Fibroblast of peridontal ligament (primary cell): ENCODE data around the gene NTRK3.

Source experiments
- DNase-seq: peaks from one replicate; pipeline ENCODE4 v3.0.0-alpha.2; 2010; ENCODE audit errors: extremely low read depth

Gene NTRK3

DNA sequence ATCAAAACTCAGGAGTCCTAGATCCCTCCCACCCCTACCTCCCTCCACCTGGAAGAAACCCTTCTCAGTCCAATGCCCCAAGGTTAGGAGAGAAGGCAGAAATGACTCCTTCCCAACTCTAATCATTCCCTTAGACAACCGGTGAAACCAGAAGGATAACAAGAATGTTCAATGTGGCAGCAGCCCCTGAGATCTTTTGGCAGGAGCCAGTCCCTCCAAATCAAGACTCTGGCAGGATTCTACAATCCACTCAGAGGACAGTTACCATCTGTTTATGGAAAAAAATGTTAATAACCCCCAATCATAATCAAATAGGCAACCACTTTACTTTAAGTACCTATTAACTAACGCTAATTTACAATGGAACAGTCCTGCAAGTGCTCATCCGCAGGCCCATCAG, 136.5 kb downstream of the NTRK3 start:
- DNase-seq = no peak

- DNase-seq = no peak
Measured at GRCh38 chr15:88118741-88119140, 137.8 kb downstream of the NTRK3 start.

GRCh38 chr15:88118035-88118434, 138.5 kb downstream of the NTRK3 start:
- DNase-seq = no peak

- no peak for DNase-seq
Measured at GRCh38 chr15:88115486-88116152, 140.9 kb downstream of the NTRK3 start.

DNA sequence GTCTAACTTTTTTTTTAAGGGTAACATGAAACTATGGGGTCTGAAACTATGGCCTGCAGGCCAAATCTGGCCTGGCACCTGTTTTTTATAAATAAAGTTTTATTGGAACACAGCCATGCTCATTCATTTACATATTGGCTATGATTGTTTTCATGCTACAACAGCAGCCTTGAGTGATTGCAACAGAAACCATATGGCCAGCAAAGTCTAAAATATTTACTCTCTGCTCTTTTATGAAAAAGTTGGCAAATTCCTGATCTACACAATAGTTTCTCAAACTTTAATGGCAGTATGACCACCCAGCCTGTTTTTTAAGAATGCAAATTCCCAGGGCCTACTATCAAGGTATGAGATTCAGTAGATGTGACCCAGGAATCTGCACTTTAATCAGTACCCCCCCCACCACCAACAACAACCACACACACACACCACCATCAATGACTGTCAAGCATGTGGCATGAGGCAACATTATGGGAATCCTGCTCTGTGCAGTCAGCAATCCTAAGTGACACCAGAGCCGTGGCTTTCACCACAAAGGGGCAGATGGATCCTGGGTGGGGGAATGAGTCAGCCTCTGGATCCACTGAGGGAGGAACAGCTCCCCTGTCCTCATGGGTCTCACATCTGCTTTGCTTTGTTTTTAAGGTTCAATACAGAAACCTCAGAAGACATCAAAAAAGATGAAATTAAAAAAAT, 142.8 kb downstream of the NTRK3 start:
- DNase-seq = no peak

DNA sequence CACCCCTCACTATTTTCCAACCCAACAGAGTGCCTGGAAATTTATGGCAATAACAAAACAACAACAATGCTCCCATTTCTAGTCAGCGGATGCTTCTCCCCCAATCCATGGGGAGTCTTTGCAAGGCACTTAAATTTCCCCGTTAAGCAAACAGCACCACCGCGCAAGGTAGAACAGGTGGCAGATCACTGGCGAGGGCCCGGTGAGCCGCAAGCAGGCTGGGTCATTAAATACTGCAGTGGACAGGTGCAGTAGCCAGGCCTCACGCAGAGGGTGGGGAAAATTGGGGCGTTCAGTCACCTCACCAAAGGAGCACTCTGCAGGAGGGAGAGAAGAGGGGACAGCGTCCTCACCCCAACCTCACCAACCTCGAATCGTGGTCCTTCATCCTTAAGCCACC, 147.5 kb downstream of the NTRK3 start:
- DNase-seq = no peak

DNA sequence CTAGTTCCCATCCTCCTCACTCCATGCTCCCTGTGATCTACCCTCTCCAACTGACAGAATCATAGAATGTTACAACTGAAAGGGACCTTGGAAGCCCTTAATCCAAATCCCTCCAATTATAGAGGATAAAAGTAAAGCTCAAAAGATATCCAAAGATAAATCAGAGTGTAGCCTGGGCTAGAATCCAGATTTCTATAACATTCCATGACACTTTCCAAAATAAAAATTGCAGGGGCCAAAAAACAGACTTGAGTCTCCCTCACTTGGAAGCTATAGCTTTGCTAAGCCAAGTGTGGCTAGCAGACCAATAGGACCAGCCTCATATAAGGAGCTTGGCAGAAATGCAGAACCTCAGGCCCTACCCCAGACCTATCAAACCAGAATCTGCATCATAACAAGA, 148.1 kb downstream of the NTRK3 start:
- no peak for DNase-seq

DNA sequence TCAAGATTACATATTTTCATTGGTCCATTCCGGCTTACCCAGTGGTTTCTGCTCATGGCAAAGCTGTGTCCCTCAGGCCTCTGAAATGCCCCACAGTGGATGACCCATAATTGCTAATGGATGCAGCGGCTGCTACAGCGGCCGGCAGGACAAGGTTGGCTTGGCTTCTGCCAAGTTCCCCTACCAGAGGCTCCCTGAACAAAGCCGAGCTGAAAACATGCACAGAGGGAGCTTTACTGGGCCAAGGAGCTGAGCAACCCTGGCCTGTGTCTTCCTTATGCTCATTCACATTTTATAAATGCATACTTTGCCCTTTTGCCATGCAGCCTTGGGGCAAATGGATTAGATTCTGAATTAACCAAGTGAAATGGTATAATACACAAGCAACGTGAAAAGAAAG, 150.5 kb downstream of the NTRK3 start:
- no peak for DNase-seq

DNA sequence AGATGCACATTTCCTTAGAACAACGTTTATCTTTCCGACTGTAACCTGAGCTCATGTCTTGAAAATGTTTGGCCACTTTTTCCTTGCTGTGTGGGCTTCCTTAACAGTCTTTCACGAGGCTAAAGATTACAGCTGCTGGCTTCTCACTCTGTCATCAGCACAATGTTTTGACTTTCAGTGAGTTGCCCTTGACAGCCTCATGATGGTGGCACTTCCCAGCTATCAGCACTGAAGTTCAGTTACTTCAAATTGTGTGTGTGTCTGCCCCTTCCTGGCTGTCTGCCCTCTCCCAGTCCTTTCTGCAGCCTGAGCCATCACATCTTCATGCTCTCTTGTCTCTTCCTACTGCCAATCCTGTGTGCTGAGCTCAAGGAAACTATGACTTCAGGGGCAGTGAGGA, 152.2 kb downstream of the NTRK3 start:
- no peak for DNase-seq

DNA sequence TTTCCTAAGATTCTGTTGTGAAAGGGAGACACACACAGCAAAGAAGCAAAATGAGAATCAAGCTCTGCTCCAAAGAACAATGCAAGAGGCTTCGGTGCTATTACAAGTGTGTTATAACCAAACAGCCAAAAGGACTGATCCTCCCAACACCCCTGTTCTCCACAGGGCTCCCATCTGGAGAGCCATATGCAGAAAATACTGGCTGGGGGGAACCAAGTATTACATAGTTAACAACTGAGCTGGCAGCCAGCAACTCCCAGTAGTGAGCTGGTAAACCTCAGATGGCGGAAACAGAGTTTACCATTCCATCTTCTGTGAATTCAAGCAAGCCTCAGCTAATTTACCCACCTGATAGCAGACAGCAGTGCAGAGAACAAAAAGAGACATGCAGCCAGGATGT, 156.4 kb downstream of the NTRK3 start:
- DNase-seq = no peak

- no peak for DNase-seq
Measured at GRCh38 chr15:88098361-88098760, 158.2 kb downstream of the NTRK3 start.

GRCh38 chr15:88091444-88092016, 165.0 kb downstream of the NTRK3 start:
- no peak for DNase-seq

GRCh38 chr15:88090481-88091011, 166.0 kb downstream of the NTRK3 start:
- DNase-seq = no peak

- DNase-seq = no peak
Measured at GRCh38 chr15:88089731-88090130, 166.8 kb downstream of the NTRK3 start.

GRCh38 chr15:88089024-88089620, 167.4 kb downstream of the NTRK3 start:
- DNase-seq = no peak

- DNase-seq = peak; percentile 48
Measured at GRCh38 chr15:88083811-88084760, 172.5 kb downstream of the NTRK3 start.

GRCh38 chr15:88080616-88081015, 175.9 kb downstream of the NTRK3 start:
- no peak for DNase-seq

DNA sequence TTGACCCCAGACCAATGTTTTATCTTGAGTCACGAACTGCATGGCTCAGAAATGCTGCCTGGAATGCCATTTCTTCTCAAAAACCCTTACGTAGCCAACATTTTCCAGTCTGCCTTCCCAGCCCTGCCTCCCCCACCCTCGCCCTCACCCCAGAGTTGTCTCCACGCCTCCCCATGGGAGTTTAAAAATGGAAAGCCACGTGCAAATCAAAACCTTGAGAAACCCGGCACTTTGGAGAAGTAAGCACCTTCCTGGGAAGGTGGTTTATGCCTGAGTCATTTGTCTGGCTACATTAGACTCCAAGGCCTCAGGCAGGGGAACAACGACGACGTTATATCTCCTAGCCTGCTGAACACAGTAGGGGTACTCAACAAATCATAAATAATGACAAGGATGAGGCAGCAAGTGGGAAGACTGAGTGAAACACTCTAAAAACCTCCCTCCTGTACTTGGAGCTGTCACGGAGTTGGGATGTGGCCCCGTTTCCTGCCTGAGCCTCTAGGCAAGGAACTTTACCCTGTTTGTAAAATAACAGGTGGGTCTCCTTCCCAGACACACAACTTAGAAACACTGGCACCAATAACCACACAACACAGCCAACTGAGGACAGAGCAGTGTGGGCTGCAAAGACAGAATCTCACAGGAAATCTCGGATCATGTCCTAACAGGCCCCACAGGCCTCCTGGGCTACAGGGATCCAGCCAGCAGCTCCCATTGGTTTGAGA, 179.1 kb downstream of the NTRK3 start:
- DNase-seq = no peak

GRCh38 chr15:88076328-88076727, 180.2 kb downstream of the NTRK3 start:
- no peak for DNase-seq

DNA sequence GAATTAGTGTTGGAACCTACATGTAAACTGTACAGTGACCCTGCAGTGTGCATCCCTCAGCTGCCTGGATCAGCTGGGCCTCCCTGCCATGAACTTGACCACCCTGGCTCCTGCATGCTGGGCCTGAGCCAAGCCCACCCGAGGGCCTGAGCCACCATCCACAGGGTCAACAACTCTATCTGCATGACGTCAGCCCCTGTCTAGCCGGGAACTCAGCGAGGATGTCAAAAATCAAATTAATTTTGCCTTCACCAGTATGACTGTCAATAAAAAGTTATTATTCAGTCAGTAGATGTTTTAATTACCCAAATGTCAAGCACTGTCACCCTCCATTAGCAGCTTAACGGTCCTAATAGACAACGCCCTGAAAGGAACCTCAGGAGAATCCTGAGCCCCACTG, 181.4 kb downstream of the NTRK3 start:
- DNase-seq = no peak

DNA sequence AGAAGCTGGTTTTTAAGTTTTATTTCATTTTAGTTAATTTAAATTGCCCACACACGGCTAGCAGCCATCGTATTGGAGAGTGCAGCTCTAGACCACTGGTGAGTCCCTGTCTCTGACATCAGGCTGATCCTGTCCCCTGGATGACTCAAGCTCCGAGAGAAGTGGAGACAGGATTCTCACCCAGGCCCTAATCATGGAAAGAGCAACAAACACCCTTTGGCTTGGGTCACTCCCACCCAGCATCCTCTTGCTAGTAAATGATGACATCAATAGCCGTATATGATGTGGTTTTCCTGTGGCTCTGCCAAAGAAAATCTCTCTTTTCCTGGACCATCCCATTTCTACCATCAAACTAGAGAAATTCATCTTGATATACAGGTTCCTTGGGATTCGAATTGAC, 182.2 kb downstream of the NTRK3 start:
- DNase-seq = no peak
